SH-SY5Y (cell line): ENCODE measurements around the gene CCDC102A.

Experiments
- GATA2 ChIP-seq: IDR thresholded peaks from 2 replicates; pipeline ENCODE4 v1.6.1; 2011; ENCODE audit warnings: mild to moderate bottlenecking, low read depth, low read length
- GATA3 ChIP-seq: IDR thresholded peaks from 2 replicates; pipeline ENCODE4 v1.6.1; 2011; ENCODE audit warnings: low read depth, mild to moderate bottlenecking, low read length, moderate library complexity

- no peak for TF ChIP-seq GATA3
- TF ChIP-seq GATA2, result no peak
Measured at GRCh38 chr16:57527027-57527426, 9.3 kb downstream of the CCDC102A start.
